Endodermal cell (in vitro differentiated cells): ENCODE data around the gene RAPH1. TPM values are rescaled to one million over a fixed set of nuclear protein-coding genes. Genes with fewer than 3 reads are reported as not detected.

Experiments
- DNase-seq: peaks from one replicate; pipeline ENCODE4 v3.0.0-alpha.2; 2017
- H3K27ac ChIP-seq: 2 replicates; pipeline ENCODE4 v1.5.1; 2013; ENCODE audit warnings: mild to moderate bottlenecking, low read depth, low read length, moderate library complexity
- H3K27me3 ChIP-seq: 2 replicates; pipeline ENCODE4 v1.6.1; 2013; ENCODE audit warnings: mild to moderate bottlenecking, low read length, moderate library complexity; ENCODE audit not compliant: insufficient read depth, control insufficient read depth, poor library complexity, severe bottlenecking
- H3K36me3 ChIP-seq: 2 replicates; pipeline ENCODE4 v1.7.0; 2013; ENCODE audit warnings: mild to moderate bottlenecking, low read length, moderate library complexity; ENCODE audit not compliant: control insufficient read depth, insufficient read depth
- H3K4me1 ChIP-seq: one replicate; pipeline ENCODE4 v1.7.0; 2013; ENCODE audit warnings: low read length; ENCODE audit not compliant: control insufficient read depth, insufficient read depth
- H3K4me3 ChIP-seq: 2 replicates; pipeline ENCODE4 v1.5.1; 2013; ENCODE audit warnings: mild to moderate bottlenecking, low read length, moderate library complexity
- H3K9ac ChIP-seq: 2 replicates; pipeline ENCODE4 v1.6.1; 2013; ENCODE audit warnings: mild to moderate bottlenecking, low read length, moderate library complexity; ENCODE audit not compliant: poor library complexity, severe bottlenecking; ENCODE audit errors: extremely low read depth
- H3K9me3 ChIP-seq: 2 replicates; pipeline ENCODE4 v1.6.1; 2013; ENCODE audit warnings: mild to moderate bottlenecking, low read length, moderate library complexity; ENCODE audit not compliant: control insufficient read depth
- H3K27ac Mint-ChIP-seq: 2 replicates; pipeline ENCODE4 v1.8.0; 2020; ENCODE audit warnings: mixed read lengths
- H3K27me3 Mint-ChIP-seq: 2 replicates; pipeline ENCODE4 v1.8.0; 2021; ENCODE audit warnings: mild to moderate bottlenecking, mixed read lengths; ENCODE audit not compliant: insufficient read depth
- H3K36me3 Mint-ChIP-seq: 2 replicates; pipeline ENCODE4 v1.8.0; 2020; ENCODE audit warnings: low read depth, mixed read lengths
- H3K4me1 Mint-ChIP-seq: 2 replicates; pipeline ENCODE4 v1.8.0; 2020; ENCODE audit warnings: mixed read lengths
- H3K4me3 Mint-ChIP-seq: 2 replicates; pipeline ENCODE4 v1.8.0; 2020; ENCODE audit warnings: mild to moderate bottlenecking, moderate library complexity, mixed read lengths
- H3K9me3 Mint-ChIP-seq: 2 replicates; pipeline ENCODE4 v1.8.0; 2020; ENCODE audit warnings: mild to moderate bottlenecking, mixed read lengths
- WGBS, 2 experiments: methylation state at CpG; one replicate each; pipeline versions ENCODE4 v1.1.5 to v1.1.7; 2013; ENCODE audit warnings: missing lambda C conversion rate in 2 of 2, mixed read lengths in 1 of 2; ENCODE audit not compliant: insufficient coverage in 1 of 2, insufficient read length in 1 of 2; 5-methylcytosine and 5-hydroxymethylcytosine counted together
- total RNA-seq, 2 donors: library from RNA; stranded (reverse); fragmentation: NEBNext Ultra II Directional in 1 of 2; extraction: Animal tissue kit (Norgen Biotek cat#: 25700) in 1 of 2; gene quantifications; 2 replicates in 1 of 2; 3 replicates in 1 of 2; pipeline ENCODE4 v1.2.1, GENCODE V29; 2021
- TF ChIP-seq, protein P1 (sequence below): fragments of 200-600 bp; sonication (generic); conservative IDR thresholded peaks from 2 replicates; pipeline ENCODE4 v1.5.0; 2021; ENCODE audit warnings: antibody characterized with exemption, mild to moderate bottlenecking

The RAPH1 gene
- total RNA-seq, 2 donors from 2014 or later: 23.5 to 24.6 TPM

GRCh38 chr2:203366639-203367466 is 168.2 kb downstream of the RAPH1 start:
- Mint-ChIP-seq H3K36me3 (peaks cover 40% of the 10 kb centered on the region), H3K4me3 (no peak overlapping the region), H3K27ac (no peak overlapping the region), H3K4me1 (peaks cover 1% of the 10 kb centered on the region), H3K27me3 (no peaks in the 10 kb centered on the region), H3K9me3 (no peaks in the 10 kb centered on the region)
- Histone ChIP-seq H3K4me3 (no peak overlapping the region), H3K9ac (no peak overlapping the region), H3K4me1 (no peaks in the 10 kb centered on the region), H3K27ac (no peak overlapping the region), H3K36me3 (peaks cover 37% of the 10 kb centered on the region), H3K9me3 (peaks cover 7% of the 10 kb centered on the region), H3K27me3 (no peaks in the 10 kb centered on the region)
- TF ChIP-seq, protein P1, sequence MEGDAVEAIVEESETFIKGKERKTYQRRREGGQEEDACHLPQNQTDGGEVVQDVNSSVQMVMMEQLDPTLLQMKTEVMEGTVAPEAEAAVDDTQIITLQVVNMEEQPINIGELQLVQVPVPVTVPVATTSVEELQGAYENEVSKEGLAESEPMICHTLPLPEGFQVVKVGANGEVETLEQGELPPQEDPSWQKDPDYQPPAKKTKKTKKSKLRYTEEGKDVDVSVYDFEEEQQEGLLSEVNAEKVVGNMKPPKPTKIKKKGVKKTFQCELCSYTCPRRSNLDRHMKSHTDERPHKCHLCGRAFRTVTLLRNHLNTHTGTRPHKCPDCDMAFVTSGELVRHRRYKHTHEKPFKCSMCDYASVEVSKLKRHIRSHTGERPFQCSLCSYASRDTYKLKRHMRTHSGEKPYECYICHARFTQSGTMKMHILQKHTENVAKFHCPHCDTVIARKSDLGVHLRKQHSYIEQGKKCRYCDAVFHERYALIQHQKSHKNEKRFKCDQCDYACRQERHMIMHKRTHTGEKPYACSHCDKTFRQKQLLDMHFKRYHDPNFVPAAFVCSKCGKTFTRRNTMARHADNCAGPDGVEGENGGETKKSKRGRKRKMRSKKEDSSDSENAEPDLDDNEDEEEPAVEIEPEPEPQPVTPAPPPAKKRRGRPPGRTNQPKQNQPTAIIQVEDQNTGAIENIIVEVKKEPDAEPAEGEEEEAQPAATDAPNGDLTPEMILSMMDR: no peak
- DNase-seq: no peak
- 96 to 100% methylated on average over 1 to 4 of the region's 5 CpGs for WGBS, 2 experiments

DNA sequence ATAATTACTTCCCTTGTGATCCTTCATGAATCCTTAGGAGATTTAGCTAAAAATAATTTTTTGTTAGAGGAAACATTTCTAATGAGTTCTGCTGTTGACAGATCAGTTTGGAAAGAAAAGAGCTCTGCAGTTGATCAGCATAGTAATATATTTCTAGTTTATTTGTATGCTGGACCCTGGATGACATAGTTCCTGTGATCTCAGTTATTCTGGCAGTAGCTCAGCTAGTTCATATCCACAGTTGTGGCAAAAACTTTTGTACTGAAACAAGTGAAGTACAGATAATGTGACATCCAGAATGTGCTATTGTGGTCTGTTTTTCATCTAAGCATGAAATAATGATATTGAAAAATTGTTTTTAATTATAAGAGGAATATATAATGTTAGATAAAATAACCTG is 173.2 kb downstream of the RAPH1 start:
- TF ChIP-seq, protein P1: no peak

GRCh38 chr2:203361495-203361894 is 173.6 kb downstream of the RAPH1 start:
- peaks cover 18% of the 10 kb centered on the region for H3K9me3 ChIP-seq
- no peak for DNase-seq
- peaks cover 29% of the 10 kb centered on the region for H3K36me3 Mint-ChIP-seq
- H3K27ac Mint-ChIP-seq: no peak overlapping the region
- peaks cover 17% of the 10 kb centered on the region for H3K36me3 ChIP-seq
- H3K9ac ChIP-seq: no peak overlapping the region
- WGBS, 2 experiments: 90 to 95% methylated on average over 2 of the region's 2 CpGs
- no peak overlapping the region for H3K27ac ChIP-seq
- H3K4me1 Mint-ChIP-seq: peaks cover 4% of the 10 kb centered on the region
- H3K4me1 ChIP-seq: peaks cover 5% of the 10 kb centered on the region
- no peaks in the 10 kb centered on the region for H3K27me3 ChIP-seq
- peaks cover 17% of the 10 kb centered on the region for H3K9me3 Mint-ChIP-seq
- no peaks in the 10 kb centered on the region for H3K27me3 Mint-ChIP-seq
- H3K4me3 Mint-ChIP-seq: no peak overlapping the region
- TF ChIP-seq, protein P1: no peak
- no peak overlapping the region for H3K4me3 ChIP-seq

More for the DNA sequence above, 173.2 kb downstream of the RAPH1 start:
- no peak overlapping the region for H3K4me3 Mint-ChIP-seq
- DNase-seq: no peak
- Histone ChIP-seq H3K4me3 (no peak overlapping the region), H3K36me3 (peaks cover 21% of the 10 kb centered on the region), H3K27ac (no peak overlapping the region), H3K9me3 (peaks cover 18% of the 10 kb centered on the region), H3K4me1 (peaks cover 5% of the 10 kb centered on the region), H3K27me3 (no peaks in the 10 kb centered on the region), H3K9ac (no peak overlapping the region)
- no peak overlapping the region for H3K27ac Mint-ChIP-seq
- H3K9me3 Mint-ChIP-seq: peaks cover 17% of the 10 kb centered on the region
- peaks cover 6% of the 10 kb centered on the region for H3K4me1 Mint-ChIP-seq
- no peaks in the 10 kb centered on the region for H3K27me3 Mint-ChIP-seq
- H3K36me3 Mint-ChIP-seq: peaks cover 31% of the 10 kb centered on the region
